ENCODE data around the gene ANAPC10. TPM values are rescaled to one million over a fixed set of nuclear protein-coding genes. Genes with fewer than 3 reads are reported as not detected.

Gene ANAPC10
- total and polyA plus RNA-seq, 2 experiments from 2014 or later: 34.4 to 59.2 TPM

DNA sequence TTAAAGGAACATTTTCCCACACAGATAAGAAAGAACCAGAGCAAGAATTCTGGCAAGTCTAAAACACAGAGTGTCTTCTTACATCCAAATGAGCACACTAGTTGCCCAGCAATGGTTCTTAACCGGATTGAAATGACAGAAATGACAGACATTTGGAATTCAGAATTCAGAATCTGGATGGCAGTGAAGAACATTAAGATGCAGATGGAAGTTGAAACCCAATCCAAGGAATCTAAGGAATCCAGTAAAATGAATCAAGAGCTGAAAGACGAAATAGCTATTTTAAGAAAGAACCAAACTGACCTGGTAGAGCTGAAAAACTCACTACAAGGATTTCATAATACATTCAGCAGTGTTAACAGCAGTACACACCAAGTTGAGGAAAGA, 21.5 kb downstream of the ANAPC10 start (continued):
- no peak for TF ChIP-seq ZNF462 (CRISPR knock-in tag; IDR thresholded peaks at IDR 0.05)
- TF ChIP-seq, protein P1, sequence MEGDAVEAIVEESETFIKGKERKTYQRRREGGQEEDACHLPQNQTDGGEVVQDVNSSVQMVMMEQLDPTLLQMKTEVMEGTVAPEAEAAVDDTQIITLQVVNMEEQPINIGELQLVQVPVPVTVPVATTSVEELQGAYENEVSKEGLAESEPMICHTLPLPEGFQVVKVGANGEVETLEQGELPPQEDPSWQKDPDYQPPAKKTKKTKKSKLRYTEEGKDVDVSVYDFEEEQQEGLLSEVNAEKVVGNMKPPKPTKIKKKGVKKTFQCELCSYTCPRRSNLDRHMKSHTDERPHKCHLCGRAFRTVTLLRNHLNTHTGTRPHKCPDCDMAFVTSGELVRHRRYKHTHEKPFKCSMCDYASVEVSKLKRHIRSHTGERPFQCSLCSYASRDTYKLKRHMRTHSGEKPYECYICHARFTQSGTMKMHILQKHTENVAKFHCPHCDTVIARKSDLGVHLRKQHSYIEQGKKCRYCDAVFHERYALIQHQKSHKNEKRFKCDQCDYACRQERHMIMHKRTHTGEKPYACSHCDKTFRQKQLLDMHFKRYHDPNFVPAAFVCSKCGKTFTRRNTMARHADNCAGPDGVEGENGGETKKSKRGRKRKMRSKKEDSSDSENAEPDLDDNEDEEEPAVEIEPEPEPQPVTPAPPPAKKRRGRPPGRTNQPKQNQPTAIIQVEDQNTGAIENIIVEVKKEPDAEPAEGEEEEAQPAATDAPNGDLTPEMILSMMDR (conservative IDR thresholded peaks at IDR 0.05; ENCODE audit: low read depth in 2 of 2): no peak
- TF ChIP-seq ZNF114 (CRISPR knock-in tag; IDR thresholded peaks at IDR 0.05): no peak
- no peak for TF ChIP-seq JUNB (IDR thresholded peaks at IDR 0.05; ENCODE audit: unreplicated experiment)
- TF ChIP-seq POLR2AphosphoS5 (IDR thresholded peaks at IDR 0.05; ENCODE audit: low read depth): no peak
- TF ChIP-seq STAT1 (IDR thresholded peaks at IDR 0.05; ENCODE audit: unreplicated experiment): no peak
- TF ChIP-seq NANOG (IDR thresholded peaks at IDR 0.05; ENCODE audit: borderline replicate concordance): no peak
- no peak for TF ChIP-seq EZH2phosphoT487 (IDR thresholded peaks at IDR 0.05; ENCODE audit: unreplicated experiment)

Data from GM23338 (cell line).